SK-N-SH (cell line): ENCODE data around the gene CCDC50. TPM values are rescaled to one million over a fixed set of nuclear protein-coding genes. Genes with fewer than 3 reads are reported as not detected.

Source experiments
- CTCF ChIA-PET: fragments of 300-600, 350-600 bp; formaldehyde crosslinking; extraction: SDS; loops from one replicate; lab custom pipeline; 2021; lab: Yijun Ruan, JAX
- POLR2A ChIA-PET: fragments of 350-600 bp; sonication (Branson Sonifier 250); formaldehyde crosslinking; extraction: SDS; loops from one replicate; lab custom pipeline; 2020; ENCODE audit warnings: antibody characterized with exemption, inconsistent platforms; lab: Yijun Ruan, JAX
- DNase-seq: peaks from one replicate; pipeline ENCODE4 v3.0.0; 2012
- H2AFZ ChIP-seq: fragments of 200-600 bp; sonication (generic); 2 replicates; pipeline ENCODE4 v1.8.1; 2016; ENCODE audit warnings: antibody characterized with exemption, mild to moderate bottlenecking, low read depth
- H3F3A ChIP-seq: fragments of 200-600 bp; sonication (generic); replicated peaks from 2 replicates; pipeline ENCODE3; 2016; ENCODE audit warnings: antibody characterized with exemption, mild to moderate bottlenecking; ENCODE audit not compliant: insufficient read depth
- H3K27ac ChIP-seq, 2 experiments: fragments of 200-500 bp in 1 of 2; fragments of 200-600 bp in 1 of 2; sonication (Bioruptor generic) in 1 of 2; sonication (generic), shearing (Covaris generic) in 1 of 2; 2 replicates each; pipeline versions ENCODE4 v1.5.1 to v1.6.1; 2014 to 2016; ENCODE audit warnings: low read depth in 2 of 2, inconsistent platforms in 1 of 2, low read length in 1 of 2, mild to moderate bottlenecking in 1 of 2, mixed read lengths in 1 of 2
- H3K27me3 ChIP-seq: fragments of 200-600 bp; sonication (generic), shearing (Covaris generic); 2 replicates; pipeline ENCODE4 v1.6.1; 2016; ENCODE audit warnings: mixed run types; ENCODE audit not compliant: insufficient read depth
- H3K36me3 ChIP-seq, 2 experiments: fragments of 200-500 bp in 1 of 2; fragments of 200-600 bp in 1 of 2; sonication (Bioruptor generic) in 1 of 2; sonication (generic) in 1 of 2; replicated peaks in 1 of 2; 2 replicates each; pipeline versions ENCODE3 to v1.5.1; 2014 to 2016; ENCODE audit warnings: low read length in 1 of 2, mild to moderate bottlenecking in 1 of 2; ENCODE audit not compliant: insufficient read depth in 2 of 2, control insufficient read depth in 1 of 2
- H3K4me1 ChIP-seq, 2 experiments: fragments of 200-500 bp in 1 of 2; fragments of 200-600 bp in 1 of 2; sonication (Bioruptor generic) in 1 of 2; sonication (generic), shearing (Covaris generic) in 1 of 2; 2 replicates each; pipeline versions ENCODE4 v1.5.1 to v1.6.1; 2014 to 2016; ENCODE audit warnings: low read depth in 1 of 2, low read length in 1 of 2, mixed run types in 1 of 2; ENCODE audit not compliant: insufficient read depth in 2 of 2, control insufficient read depth in 1 of 2
- H3K4me2 ChIP-seq: fragments of 200-600 bp; sonication (generic), shearing (Covaris generic); 2 replicates; pipeline ENCODE4 v1.6.1; 2017; ENCODE audit warnings: mixed run types
- H3K4me3 ChIP-seq, 2 experiments: fragments of 200-500 bp in 1 of 2; fragments of 200-600 bp in 1 of 2; sonication (Bioruptor generic) in 1 of 2; sonication (generic), shearing (Covaris generic) in 1 of 2; 2 replicates each; pipeline versions ENCODE4 v1.5.1 to v1.8.1; 2014 to 2016; ENCODE audit warnings: low read depth in 2 of 2, inconsistent platforms in 1 of 2, low read length in 1 of 2, mild to moderate bottlenecking in 1 of 2, mixed read lengths in 1 of 2, moderate library complexity in 1 of 2
- H3K79me2 ChIP-seq: fragments of 200-600 bp; sonication (generic); 2 replicates; pipeline ENCODE4 v1.8.1; 2017; ENCODE audit warnings: mild to moderate bottlenecking; ENCODE audit not compliant: insufficient read depth
- H3K9ac ChIP-seq: fragments of 200-600 bp; sonication (generic); 2 replicates; pipeline ENCODE4 v1.6.1; 2017; ENCODE audit warnings: mixed run types
- H3K9me2 ChIP-seq: fragments of 200-600 bp; sonication (generic); 2 replicates; pipeline ENCODE4 v1.6.1; 2017; ENCODE audit warnings: mixed run types
- H3K9me3 ChIP-seq: fragments of 200-600 bp; sonication (generic); 2 replicates; pipeline ENCODE4 v1.6.1; 2017; ENCODE audit warnings: mixed run types, mild to moderate bottlenecking, moderate library complexity
- H4K20me1 ChIP-seq: fragments of 200-600 bp; sonication (generic); 2 replicates; pipeline ENCODE4 v1.6.1; 2017; ENCODE audit warnings: mild to moderate bottlenecking, mixed run types; ENCODE audit not compliant: insufficient read depth
- CHD2 ChIP-seq: fragments of 150-350 bp; IDR thresholded peaks from 2 replicates; pipeline ENCODE4 v1.6.1; 2018; ENCODE audit warnings: low read length; ENCODE audit not compliant: partially characterized antibody
- ELF1 ChIP-seq: IDR thresholded peaks from 2 replicates; pipeline ENCODE4 v1.4.0; 2012
- EP300 ChIP-seq, 2 experiments: IDR thresholded peaks; 2 replicates each; pipeline versions ENCODE4 v1.4.0 to v1.6.1; 2012; ENCODE audit warnings: borderline replicate concordance in 1 of 2, low read depth in 1 of 2, low read length in 1 of 2
- FOSL2 ChIP-seq: IDR thresholded peaks from 2 replicates; pipeline ENCODE4 v1.4.0; 2012; ENCODE audit warnings: low read depth, mild to moderate bottlenecking, moderate library complexity, borderline replicate concordance
- FOXJ3 ChIP-seq: sonication (generic); formaldehyde crosslinking; IDR thresholded peaks from 2 replicates; pipeline ENCODE4 v1.5.1; 2020; ENCODE audit warnings: mild to moderate bottlenecking, missing genetic modification reagents
- FOXM1 ChIP-seq: IDR thresholded peaks from 2 replicates; pipeline ENCODE4 v1.4.0; 2012; ENCODE audit warnings: low read depth, mild to moderate bottlenecking
- GABPA ChIP-seq: IDR thresholded peaks from 2 replicates; pipeline ENCODE4 v1.4.0; 2012; ENCODE audit warnings: low read depth, mild to moderate bottlenecking
- GATA2 ChIP-seq: sonication (generic); formaldehyde crosslinking; IDR thresholded peaks from 2 replicates; pipeline ENCODE4 v1.5.0; 2020; ENCODE audit warnings: mild to moderate bottlenecking, missing genetic modification reagents
- JUND ChIP-seq: IDR thresholded peaks from 2 replicates; pipeline ENCODE4 v1.4.0; 2012
- RAD21 ChIP-seq: IDR thresholded peaks from 2 replicates; pipeline ENCODE4 v1.6.1; 2012; ENCODE audit warnings: mild to moderate bottlenecking, low read length
- RCOR1 ChIP-seq: fragments of 150-350 bp; IDR thresholded peaks from 2 replicates; pipeline ENCODE4 v1.6.1; 2017; ENCODE audit warnings: antibody characterized with exemption, low read length
- RXRA ChIP-seq: IDR thresholded peaks from 2 replicates; pipeline ENCODE4 v1.4.0; 2012; ENCODE audit warnings: low read depth, mild to moderate bottlenecking, borderline replicate concordance
- TCF12 ChIP-seq: IDR thresholded peaks from 2 replicates; pipeline ENCODE4 v1.4.0; 2012
- YY1 ChIP-seq: IDR thresholded peaks from 2 replicates; pipeline ENCODE4 v1.4.0; 2012; ENCODE audit warnings: low read depth, mild to moderate bottlenecking
- WGBS: methylation state at CpG from one replicate; pipeline ENCODE4 v1.1.6; 2017; ENCODE audit warnings: low lambda C conversion rate; 5-methylcytosine and 5-hydroxymethylcytosine counted together
- polyA plus RNA-seq, 3 experiments: library from polyadenylated mRNA; depleted of rRNA; stranded (reverse); fragments of >200 nt; gene quantifications; 2 replicates each; pipeline ENCODE4 v1.2.3, GENCODE V29; 2012
- TF ChIP-seq, protein P1 (sequence below): IDR thresholded peaks from 2 replicates; pipeline ENCODE4 v1.4.0; 2012; ENCODE audit warnings: low read depth
- TF ChIP-seq, protein P2 (sequence below): fragments of 150-350 bp; IDR thresholded peaks from 2 replicates; pipeline ENCODE4 v1.6.1; 2016; ENCODE audit warnings: mild to moderate bottlenecking, low read depth, low read length
- TF ChIP-seq, protein P3 (sequence below): IDR thresholded peaks from 2 replicates; pipeline ENCODE4 v1.4.0; 2012; ENCODE audit warnings: low read depth, borderline replicate concordance
- TF ChIP-seq, protein P4 (sequence below): IDR thresholded peaks from 2 replicates; pipeline ENCODE4 v1.4.0; 2012; ENCODE audit warnings: low read depth, borderline replicate concordance
- TF ChIP-seq, protein P5 (sequence below): IDR thresholded peaks from 2 replicates; pipeline ENCODE4; 2012

CCDC50 gene
- polyA plus RNA-seq, 1 of the 3 experiments (the other 2 are of a cell fraction), result 21.9 TPM

- H3K9me3 ChIP-seq, result no peaks in the 10 kb centered on the region
- TF ChIP-seq, protein P1, sequence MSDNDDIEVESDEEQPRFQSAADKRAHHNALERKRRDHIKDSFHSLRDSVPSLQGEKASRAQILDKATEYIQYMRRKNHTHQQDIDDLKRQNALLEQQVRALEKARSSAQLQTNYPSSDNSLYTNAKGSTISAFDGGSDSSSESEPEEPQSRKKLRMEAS, result no peak
- TF ChIP-seq, protein P2, sequence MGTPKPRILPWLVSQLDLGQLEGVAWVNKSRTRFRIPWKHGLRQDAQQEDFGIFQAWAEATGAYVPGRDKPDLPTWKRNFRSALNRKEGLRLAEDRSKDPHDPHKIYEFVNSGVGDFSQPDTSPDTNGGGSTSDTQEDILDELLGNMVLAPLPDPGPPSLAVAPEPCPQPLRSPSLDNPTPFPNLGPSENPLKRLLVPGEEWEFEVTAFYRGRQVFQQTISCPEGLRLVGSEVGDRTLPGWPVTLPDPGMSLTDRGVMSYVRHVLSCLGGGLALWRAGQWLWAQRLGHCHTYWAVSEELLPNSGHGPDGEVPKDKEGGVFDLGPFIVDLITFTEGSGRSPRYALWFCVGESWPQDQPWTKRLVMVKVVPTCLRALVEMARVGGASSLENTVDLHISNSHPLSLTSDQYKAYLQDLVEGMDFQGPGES, result no peak
- TF ChIP-seq CHD2 (no peak), YY1 (no peak), EP300 (IDR thresholded peaks at IDR 0.05; ENCODE audit: borderline replicate concordance in 1 of 2, low read depth in 1 of 2, low read length in 1 of 2) (no peak), JUND (no peak), FOXJ3 (no peak), RXRA (no peak), ELF1 (no peak), TCF12 (no peak), GATA2 (CRISPR knock-in tag) (no peak), GABPA (no peak), FOXM1 (no peak), FOSL2 (no peak), RCOR1 (no peak), RAD21 (no peak)
- TF ChIP-seq, protein P3, sequence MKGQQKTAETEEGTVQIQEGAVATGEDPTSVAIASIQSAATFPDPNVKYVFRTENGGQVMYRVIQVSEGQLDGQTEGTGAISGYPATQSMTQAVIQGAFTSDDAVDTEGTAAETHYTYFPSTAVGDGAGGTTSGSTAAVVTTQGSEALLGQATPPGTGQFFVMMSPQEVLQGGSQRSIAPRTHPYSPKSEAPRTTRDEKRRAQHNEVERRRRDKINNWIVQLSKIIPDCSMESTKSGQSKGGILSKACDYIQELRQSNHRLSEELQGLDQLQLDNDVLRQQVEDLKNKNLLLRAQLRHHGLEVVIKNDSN, result no peak
- TF ChIP-seq, protein P4, sequence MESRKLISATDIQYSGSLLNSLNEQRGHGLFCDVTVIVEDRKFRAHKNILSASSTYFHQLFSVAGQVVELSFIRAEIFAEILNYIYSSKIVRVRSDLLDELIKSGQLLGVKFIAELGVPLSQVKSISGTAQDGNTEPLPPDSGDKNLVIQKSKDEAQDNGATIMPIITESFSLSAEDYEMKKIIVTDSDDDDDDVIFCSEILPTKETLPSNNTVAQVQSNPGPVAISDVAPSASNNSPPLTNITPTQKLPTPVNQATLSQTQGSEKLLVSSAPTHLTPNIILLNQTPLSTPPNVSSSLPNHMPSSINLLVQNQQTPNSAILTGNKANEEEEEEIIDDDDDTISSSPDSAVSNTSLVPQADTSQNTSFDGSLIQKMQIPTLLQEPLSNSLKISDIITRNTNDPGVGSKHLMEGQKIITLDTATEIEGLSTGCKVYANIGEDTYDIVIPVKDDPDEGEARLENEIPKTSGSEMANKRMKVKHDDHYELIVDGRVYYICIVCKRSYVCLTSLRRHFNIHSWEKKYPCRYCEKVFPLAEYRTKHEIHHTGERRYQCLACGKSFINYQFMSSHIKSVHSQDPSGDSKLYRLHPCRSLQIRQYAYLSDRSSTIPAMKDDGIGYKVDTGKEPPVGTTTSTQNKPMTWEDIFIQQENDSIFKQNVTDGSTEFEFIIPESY, result no peak
- TF ChIP-seq, protein P5, sequence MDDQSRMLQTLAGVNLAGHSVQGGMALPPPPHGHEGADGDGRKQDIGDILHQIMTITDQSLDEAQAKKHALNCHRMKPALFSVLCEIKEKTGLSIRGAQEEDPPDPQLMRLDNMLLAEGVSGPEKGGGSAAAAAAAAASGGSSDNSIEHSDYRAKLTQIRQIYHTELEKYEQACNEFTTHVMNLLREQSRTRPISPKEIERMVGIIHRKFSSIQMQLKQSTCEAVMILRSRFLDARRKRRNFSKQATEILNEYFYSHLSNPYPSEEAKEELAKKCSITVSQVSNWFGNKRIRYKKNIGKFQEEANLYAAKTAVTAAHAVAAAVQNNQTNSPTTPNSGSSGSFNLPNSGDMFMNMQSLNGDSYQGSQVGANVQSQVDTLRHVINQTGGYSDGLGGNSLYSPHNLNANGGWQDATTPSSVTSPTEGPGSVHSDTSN, result no peak
- no peak for DNase-seq
- H3K4me3 ChIP-seq, result no peak overlapping the region
- H3F3A ChIP-seq, result peaks cover 3% of the 10 kb centered on the region
- H3K27ac ChIP-seq, result no peak overlapping the region
- H3K36me3 ChIP-seq, result no peaks in the 10 kb centered on the region
- H3K9me2 ChIP-seq, result no peaks in the 10 kb centered on the region
- ChIA-PET POLR2A (interaction anchor here (1.7 kb wide), 1 partner anchor 16 kb away, joined by 3 read pairs; the partner anchor contains the start of gene CCDC50), CTCF (interaction anchor here (0.8 kb wide), 1 partner anchor 48 kb away, joined by 3 read pairs; no protein-coding TSS in a partner anchor)
- no peaks in the 10 kb centered on the region for H3K27me3 ChIP-seq
- peaks cover 0 to 28% of the 10 kb centered on the region in 2 experiments; a peak in 2 of 4 replicates for H3K4me1 ChIP-seq
- peaks cover 48% of the 10 kb centered on the region for H4K20me1 ChIP-seq
- H3K4me2 ChIP-seq, result no peak overlapping the region
- no peak overlapping the region for H3K9ac ChIP-seq
- H2AFZ ChIP-seq, result no peak overlapping the region
- H3K79me2 ChIP-seq, result peaks cover 100% of the 10 kb centered on the region
- 92% methylated on average over 5 of the region's 5 CpGs for WGBS
Observed at GRCh38 chr3:191345334-191345733, 16.1 kb downstream of the CCDC50 start.
